Measurements from ENCODE around the gene CRADD.
"Not testable (repeated sequence)": the region's sequence is repeated elsewhere in the genome, so short reads cannot be mapped to it uniquely, and the experiment has no call there.

- TF ChIP-seq CTCF, POLR2A (IDR thresholded peaks at IDR 0.05): not testable (repeated sequence)
Measured at GRCh38 chr12:93780886-93781285, 103.7 kb downstream of the CRADD start.
